Fibroblast of skin of abdomen (primary cell): ENCODE measurements around the gene UMODL1.
A peak's percentile ranks its signal among the peaks of the same experiment; 100 is the strongest.

Experiments
- DNase-seq: peaks from one replicate; pipeline ENCODE4 v3.0.0-alpha.2; 2013

UMODL1 gene

GRCh38 chr21:42081138-42081537, 10.0 kb downstream of the UMODL1 start:
- DNase-seq, result no peak

- no peak for DNase-seq
Measured at GRCh38 chr21:42081931-42082381, 10.8 kb downstream of the UMODL1 start.

GRCh38 chr21:42082501-42083360, 11.6 kb downstream of the UMODL1 start:
- DNase-seq, result no peak

GRCh38 chr21:42083361-42083690, 12.2 kb downstream of the UMODL1 start:
- no peak for DNase-seq

- DNase-seq, result no peak
Measured at GRCh38 chr21:42084079-42084478, 13.0 kb downstream of the UMODL1 start.

- DNase-seq, result no peak
Measured at GRCh38 chr21:42085246-42086077, 14.3 kb downstream of the UMODL1 start.

GRCh38 chr21:42086969-42087368, 15.9 kb downstream of the UMODL1 start:
- no peak for DNase-seq

GRCh38 chr21:42088148-42088547, 17.0 kb downstream of the UMODL1 start:
- no peak for DNase-seq

- no peak for DNase-seq
Measured at GRCh38 chr21:42088658-42089057, 17.5 kb downstream of the UMODL1 start.

- no peak for DNase-seq
Measured at GRCh38 chr21:42089093-42089631, 18.0 kb downstream of the UMODL1 start.

- DNase-seq, result no peak
Measured at GRCh38 chr21:42089665-42090310, 18.7 kb downstream of the UMODL1 start.

GRCh38 chr21:42091899-42092508, 20.9 kb downstream of the UMODL1 start:
- DNase-seq, result no peak

- no peak for DNase-seq
Measured at GRCh38 chr21:42092771-42093170, 21.7 kb downstream of the UMODL1 start.

GRCh38 chr21:42093186-42093585, 22.1 kb downstream of the UMODL1 start:
- peak; percentile 17 for DNase-seq

GRCh38 chr21:42093991-42094421, 22.9 kb downstream of the UMODL1 start:
- peak; percentile 86 for DNase-seq

GRCh38 chr21:42094811-42095210, 23.7 kb downstream of the UMODL1 start:
- DNase-seq, result no peak

- no peak for DNase-seq
Measured at GRCh38 chr21:42095581-42095980, 24.5 kb downstream of the UMODL1 start.

GRCh38 chr21:42096566-42096965, 25.4 kb downstream of the UMODL1 start:
- no peak for DNase-seq

- DNase-seq, result no peak
Measured at GRCh38 chr21:42097274-42097673, 26.2 kb downstream of the UMODL1 start.

GRCh38 chr21:42097860-42098454, 26.8 kb downstream of the UMODL1 start:
- DNase-seq, result peak; percentile 96

GRCh38 chr21:42098957-42099505, 27.9 kb downstream of the UMODL1 start:
- DNase-seq, result no peak

- no peak for DNase-seq
Measured at GRCh38 chr21:42101246-42101645, 30.1 kb downstream of the UMODL1 start.
